GM12891 (cell line): ENCODE results near the gene GPR62.

Experiments used
- POLR2A ChIP-seq: IDR thresholded peaks from 2 replicates; pipeline ENCODE4 v1.6.1; 2011; ENCODE audit warnings: low read depth, low read length, control low read depth
- POLR2AphosphoS5 ChIP-seq: IDR thresholded peaks from 2 replicates; pipeline ENCODE4 v1.6.1; 2011; ENCODE audit warnings: low read depth, low read length, control low read depth
- TAF1 ChIP-seq: IDR thresholded peaks from 2 replicates; pipeline ENCODE4 v1.6.1; 2011; ENCODE audit warnings: low read depth, low read length, control low read depth

DNA sequence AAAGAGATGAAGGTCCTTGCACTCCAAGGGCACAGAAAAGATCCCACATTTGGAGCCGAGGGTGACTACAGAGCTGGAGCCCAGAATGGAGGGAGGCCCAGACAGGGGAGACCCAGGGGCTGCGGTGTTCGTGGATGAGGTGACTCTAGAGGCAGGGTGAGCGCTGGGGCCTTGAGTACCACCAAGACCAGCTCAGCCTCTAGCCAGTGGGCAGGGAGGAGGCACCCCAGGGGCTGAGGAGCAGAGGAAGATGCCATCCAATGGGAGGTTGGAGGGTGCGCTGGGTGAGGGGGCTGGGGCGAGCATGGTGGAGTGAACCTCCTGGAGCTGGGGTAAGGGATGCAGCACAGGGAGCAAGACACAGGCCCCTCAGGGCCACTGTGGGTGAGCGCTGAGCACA, 26.7 kb upstream of the GPR62 start:
- no peak for TF ChIP-seq POLR2AphosphoS5
- no peak for TF ChIP-seq TAF1
- TF ChIP-seq POLR2A = no peak
